HG03066 (cell line): Measurements from ENCODE around the gene FAAH.

Source experiments
- ATAC-seq: cut with Tn5 transposase; IDR thresholded peaks from one replicate; pipeline ENCODE4 v1.9.1; 2021; ENCODE audit warnings: low read depth; ENCODE audit not compliant: unreplicated experiment

The FAAH gene

DNA sequence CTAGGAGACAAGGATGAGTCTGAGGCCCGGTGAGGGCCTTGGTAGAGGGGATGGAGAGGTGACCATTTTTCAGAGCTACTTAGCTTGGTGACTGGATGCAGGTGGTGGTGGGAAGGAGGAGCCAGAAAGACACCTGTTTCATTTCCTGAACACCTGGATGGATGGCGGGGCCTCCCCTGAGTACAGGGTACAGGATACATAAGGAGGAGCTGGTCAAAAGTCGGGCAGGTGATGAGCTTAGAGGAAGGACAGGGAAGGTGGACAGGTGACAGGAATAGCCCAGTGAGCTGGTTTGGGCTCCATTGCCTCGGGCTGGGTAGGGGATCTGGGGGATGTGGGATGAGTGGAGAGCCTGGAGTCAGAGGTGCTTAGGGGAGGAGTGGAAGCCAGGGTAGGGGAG lies 6.3 kb downstream of the FAAH start:
- no peak for ATAC-seq

DNA sequence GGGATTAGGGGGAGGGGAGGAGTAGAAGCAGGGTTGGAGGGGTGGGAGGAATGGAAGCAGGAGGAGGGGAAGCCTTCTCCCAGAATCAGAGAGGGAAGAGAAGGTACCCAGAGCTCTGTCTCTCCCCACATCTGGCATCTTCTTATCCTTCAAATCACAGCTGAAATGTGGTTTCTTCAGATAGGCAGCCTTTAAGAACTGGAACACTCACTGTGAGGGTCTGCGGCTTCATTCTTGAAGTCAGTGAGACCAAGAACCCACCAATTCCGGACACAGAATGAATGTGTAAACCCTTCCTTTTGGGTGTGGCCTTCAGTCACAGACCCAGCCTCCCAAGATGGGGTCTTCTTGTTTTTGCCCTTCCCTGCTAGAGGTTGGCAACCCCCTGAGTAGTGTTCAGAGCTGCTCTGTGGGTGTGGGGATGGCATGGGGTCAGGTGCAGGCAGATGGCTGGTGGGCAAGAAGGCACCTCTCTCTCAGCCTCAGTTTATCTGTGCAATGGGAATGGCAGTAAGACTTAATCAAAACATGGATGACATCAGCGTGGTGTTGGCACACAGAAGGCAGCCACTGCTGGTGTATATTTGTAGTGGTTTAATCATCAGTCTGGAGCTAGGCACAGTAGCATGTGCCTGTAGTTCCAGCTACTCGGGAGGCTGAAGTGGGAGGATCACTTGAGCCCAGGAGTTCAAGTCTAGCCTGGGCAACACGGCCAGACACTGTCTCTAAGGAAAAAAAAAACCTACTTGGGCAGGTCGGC lies 7.2 kb downstream of the FAAH start:
- ATAC-seq, result no peak

DNA sequence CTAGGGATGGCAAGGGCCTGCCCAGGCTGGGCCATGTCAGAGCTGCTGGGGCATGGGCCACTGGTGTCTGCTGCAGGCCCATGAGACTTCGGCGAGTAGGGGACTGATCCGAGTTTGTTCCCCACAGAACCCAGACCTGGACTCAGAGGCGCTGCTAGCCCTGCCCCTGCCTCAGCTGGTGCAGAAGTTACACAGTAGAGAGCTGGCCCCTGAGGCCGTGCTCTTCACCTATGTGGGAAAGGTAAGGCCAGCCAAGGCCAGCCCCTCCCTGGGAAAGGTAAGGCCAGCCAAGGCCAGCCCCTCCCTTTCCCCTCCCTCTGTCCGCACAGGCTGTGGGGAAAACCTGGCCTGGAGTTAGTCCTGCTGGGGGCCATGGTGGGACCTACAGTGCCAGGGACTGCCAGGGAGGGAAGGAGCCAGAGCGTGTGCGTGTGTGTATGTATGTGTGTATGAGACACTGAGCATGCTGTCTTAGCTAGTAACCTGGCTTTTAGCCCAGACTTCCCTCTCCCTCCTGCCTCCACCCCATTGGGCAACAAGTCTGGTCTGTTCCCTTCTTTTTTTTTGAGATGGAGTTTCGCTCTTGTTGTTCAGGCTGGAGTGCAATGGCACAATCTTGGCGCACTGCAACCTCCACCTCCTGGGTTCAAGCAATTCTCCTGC lies 8.0 kb downstream of the FAAH start:
- ATAC-seq, result no peak

DNA sequence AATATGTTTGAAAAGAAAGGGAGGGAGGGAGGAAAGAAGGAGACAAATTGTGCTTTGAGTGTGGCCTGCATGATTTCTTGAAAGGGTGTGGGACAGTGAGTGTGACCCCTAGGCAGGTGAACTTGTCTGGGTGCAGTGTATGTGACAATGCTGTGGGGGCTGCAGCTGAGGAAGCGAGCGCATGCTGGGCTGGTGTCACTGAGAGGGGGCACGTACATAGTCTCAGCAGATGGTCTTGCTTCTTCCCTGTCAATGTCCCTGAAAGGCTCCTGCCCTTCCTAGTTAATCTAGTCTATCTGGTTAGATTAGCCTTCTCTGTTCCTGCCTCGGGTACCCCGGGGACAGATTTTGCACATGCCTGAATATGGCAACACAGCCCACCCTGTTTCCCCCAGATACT lies 9.8 kb downstream of the FAAH start:
- ATAC-seq, result no peak

DNA sequence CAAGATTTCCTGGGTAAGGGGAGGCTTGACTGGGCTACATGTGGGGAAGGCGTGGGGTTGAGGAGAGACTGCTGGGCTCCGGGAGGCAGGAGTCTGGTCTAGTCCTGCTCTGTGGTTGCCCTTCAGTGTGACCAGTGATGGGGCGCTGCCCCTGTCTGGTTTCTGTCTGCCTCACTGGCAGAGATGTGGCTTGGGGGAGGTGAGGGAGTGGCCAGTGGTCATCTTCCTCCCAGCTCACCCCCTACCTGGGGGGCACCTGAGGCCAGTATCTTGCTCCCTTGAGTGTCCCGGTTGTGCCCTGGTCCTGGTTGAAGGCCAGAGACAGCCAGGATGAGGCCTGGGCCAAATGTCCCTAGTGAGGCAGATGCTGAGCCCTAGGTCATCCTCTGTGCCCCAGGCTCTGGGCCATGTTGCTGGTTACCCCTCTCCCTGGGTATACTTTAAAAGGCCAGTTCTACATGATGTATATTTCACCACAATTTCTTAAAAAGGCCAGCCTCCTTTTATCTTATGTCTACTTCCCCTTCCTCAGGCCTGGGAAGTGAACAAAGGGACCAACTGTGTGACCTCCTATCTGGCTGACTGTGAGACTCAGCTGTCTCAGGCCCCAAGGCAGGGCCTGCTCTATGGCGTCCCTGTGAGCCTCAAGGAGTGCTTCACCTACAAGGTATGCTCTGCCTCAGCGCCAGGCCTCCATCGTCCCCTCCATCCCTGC lies 10.5 kb downstream of the FAAH start:
- no peak for ATAC-seq

DNA sequence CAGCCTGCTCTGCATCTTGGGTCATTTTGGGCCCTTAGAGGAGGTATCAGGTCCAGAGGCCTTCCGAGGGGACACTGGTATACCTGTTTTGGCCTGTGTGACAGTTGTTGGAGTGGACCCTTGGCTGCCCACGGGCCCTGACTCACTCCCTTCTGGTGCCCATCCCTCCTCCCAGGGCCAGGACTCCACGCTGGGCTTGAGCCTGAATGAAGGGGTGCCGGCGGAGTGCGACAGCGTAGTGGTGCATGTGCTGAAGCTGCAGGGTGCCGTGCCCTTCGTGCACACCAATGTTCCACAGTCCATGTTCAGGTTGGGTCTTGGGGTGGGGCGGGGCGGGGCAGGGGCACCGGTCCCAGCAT lies 11.1 kb downstream of the FAAH start:
- ATAC-seq, result no peak

DNA sequence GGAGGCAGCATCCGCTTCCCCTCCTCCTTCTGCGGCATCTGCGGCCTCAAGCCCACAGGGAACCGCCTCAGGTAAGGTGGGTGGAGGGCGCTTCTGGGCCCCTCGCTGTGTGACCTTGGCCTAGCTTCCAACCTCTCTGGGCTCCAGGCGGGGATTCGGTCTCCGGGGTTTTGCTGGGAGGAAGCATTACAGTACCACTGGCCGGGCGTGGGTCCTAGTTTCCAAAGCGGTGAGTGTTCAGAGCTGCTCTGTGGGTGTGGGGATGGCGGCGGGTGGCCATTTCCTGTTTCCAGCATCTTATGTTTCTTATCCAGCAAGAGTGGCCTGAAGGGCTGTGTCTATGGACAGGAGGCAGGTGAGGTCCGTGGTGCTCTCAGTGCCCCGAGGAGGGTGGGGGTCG lies 11.6 kb downstream of the FAAH start:
- no peak for ATAC-seq

DNA sequence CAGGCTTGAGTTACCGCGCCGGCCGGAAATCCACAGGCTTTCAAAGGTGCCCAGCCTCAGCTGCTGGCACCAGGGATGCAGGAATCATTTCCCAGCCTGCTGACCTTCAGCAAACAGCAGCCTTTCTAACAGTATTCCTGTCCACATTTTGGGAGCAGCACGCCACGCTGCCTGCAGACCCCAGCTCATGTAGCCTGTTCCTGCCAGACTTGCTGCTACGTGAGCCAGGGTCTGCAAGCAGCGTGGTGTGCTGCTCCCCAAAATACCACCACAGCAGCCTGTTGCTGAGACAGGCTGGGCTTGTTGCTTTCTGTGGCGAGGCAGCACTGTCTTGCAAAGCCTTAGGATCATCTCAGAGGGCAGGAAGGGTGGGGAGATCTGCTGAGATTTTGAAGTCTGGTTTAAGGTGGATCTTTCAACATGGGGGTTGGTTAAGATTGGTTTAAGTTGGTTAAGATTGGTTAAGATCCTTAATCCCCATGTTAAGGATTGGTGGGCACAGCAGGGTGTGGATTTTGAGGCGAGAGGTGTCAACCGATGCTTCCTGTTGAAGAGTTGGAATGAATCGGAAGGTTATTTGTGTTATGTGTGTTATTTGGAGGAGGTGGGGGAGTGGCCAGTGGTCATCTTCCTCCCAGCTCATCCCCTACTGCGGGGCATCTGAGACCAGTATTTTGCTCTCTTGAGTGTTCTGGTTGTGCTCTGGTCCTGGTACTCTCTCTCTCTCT lies 12.9 kb downstream of the FAAH start:
- no peak for ATAC-seq

DNA sequence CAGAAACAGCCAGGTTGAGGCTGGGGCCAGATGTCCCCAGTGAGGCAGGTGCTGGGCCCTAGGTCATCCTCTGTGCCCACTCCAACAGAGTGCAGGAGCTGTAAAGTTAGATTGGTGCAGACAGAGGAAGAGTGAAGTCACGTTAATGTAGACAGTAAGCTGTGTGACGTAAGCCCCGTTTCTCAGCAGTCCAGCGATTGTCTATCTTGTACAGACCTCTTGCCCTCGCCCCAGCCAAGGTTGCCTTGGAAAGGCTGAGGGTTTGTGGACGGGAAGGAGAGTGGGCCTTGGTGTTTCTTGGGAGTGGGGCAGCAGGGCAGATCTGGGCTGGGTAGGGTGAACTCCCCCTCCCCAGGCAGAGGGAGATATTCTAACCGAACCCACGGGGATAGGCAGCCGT lies 13.5 kb downstream of the FAAH start:
- no peak for ATAC-seq

DNA sequence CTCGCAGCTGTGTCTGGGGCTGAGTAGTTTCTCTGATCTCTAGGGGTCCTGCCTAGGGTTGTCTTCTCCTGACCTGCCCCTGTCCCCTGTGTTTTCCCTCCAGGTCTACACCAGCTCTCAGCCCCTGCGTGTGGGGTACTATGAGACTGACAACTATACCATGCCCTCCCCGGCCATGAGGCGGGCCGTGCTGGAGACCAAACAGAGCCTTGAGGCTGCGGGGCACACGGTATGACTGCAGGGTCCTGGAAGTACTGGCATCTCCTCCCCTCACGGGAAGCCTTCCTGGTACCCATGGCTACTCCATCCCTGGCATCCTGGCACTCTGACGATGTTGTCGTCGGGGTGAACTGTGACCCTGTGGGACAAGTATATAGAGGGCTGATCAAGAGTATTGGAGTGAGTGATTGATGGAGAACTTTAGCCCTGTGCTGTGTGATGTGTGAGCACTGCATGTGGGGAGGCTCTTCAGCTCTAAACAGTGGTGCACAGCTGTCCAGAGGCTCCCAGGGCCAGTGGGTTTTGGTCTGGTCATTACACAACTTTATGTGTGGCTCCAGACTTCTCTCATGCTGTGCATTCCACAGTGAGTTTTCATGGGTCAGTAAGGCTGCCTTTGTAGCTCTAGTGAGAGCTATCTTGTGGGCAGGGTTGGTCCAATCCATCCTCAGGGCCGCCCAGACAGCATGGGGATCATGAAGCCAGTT lies 14.4 kb downstream of the FAAH start:
- ATAC-seq, result no peak

DNA sequence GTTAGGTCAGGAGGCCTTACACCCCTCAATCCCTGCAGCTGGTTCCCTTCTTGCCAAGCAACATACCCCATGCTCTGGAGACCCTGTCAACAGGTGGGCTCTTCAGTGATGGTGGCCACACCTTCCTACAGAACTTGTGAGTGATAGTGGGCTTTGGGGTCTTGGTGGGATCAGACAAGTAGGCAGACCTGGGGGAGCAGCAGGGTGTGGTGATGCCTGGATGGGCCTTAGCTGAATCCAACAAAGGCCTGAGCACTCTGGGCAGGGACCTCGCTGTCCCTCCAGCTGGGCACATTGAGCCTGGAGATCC lies 14.9 kb downstream of the FAAH start:
- ATAC-seq, result no peak

DNA sequence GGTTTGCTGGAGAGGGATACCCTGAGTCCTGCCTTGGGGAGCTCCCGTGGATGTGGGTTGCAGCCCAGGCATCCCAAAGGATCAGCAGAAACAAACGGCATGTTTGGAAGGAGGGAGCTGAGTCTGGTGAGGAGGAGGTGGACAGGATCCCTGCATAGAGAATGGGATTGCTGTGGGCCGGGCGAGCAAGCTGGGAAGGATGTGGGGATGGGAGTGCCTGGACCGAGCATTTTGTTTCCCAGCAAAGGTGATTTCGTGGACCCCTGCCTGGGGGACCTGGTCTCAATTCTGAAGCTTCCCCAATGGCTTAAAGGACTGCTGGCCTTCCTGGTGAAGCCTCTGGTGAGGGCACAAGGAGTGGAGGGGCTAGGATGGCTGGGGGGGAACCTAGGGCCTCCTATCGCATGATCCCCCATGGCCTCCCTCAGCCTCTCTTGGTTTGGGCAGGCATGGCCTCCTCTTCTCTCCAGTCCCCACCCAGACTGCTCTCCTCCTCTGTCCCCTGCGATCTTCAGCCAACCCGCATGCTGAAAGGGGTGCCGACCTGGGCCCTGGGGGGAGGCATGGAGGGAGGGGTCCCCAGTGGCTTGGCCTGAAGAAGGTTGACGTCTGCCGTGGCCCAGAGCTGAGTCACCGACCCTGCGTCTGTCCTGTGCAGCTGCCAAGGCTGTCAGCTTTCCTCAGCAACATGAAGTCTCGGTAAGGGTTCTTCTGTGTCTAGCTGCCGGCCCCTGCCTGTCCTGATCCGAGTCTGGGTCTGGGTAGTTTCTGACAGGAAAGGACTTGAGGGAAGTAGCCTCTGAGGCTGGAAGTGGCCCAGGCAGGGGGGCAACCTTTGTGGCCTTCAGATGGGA lies 16.3 kb downstream of the FAAH start:
- ATAC-seq, result no peak

DNA sequence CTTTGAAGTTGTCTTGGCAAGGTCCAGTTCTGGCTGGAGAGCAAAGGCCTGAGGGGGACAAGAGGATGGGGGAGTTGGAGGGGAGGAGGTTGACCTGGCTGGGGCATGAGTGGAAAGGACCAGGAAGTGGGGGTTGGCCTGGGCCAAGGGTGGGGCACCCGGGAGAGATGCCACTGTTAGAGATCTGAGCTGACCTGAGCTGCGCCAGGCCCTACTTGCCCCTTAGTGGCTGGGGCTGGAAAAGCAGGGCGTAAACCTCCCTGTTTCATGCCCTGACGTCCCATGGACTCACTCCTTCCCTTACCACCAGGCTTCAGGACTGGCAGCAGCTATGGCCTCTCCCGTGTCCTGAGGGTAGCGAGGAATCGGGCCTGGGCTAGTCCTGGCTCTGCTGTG lies 16.9 kb downstream of the FAAH start:
- ATAC-seq, result no peak

DNA sequence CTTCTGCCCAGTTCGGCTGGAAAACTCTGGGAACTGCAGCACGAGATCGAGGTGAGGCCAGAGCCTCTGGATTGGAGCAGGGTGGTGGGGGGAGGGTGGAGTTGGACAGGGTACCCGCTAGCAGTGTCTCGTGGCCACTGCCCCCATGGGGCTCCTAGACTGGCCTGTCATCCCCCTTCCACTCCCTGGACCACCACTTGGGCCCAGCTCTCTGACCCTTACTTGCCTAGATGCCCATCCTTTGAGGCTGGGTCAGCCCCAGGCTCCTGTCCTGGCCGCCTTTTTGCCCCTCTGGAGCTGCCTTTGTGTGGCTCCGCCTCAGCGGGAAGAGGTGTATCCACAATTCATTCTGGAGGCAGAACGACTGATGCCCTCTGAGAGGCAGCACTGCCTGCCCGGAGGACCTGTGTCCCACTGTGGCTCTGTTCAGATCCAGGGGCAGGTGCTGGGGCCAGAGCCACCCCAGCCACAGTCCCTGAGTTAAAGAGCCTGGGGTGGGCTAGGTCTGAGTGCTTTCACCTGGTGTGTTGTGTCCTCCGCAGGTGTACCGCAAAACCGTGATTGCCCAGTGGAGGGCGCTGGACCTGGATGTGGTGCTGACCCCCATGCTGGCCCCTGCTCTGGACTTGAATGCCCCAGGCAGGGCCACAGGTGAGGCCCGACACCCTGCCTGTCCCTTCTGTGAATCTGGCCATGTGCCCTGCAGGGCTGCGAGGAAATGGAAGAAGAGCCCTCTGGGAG lies 17.7 kb downstream of the FAAH start:
- ATAC-seq, result no peak

DNA sequence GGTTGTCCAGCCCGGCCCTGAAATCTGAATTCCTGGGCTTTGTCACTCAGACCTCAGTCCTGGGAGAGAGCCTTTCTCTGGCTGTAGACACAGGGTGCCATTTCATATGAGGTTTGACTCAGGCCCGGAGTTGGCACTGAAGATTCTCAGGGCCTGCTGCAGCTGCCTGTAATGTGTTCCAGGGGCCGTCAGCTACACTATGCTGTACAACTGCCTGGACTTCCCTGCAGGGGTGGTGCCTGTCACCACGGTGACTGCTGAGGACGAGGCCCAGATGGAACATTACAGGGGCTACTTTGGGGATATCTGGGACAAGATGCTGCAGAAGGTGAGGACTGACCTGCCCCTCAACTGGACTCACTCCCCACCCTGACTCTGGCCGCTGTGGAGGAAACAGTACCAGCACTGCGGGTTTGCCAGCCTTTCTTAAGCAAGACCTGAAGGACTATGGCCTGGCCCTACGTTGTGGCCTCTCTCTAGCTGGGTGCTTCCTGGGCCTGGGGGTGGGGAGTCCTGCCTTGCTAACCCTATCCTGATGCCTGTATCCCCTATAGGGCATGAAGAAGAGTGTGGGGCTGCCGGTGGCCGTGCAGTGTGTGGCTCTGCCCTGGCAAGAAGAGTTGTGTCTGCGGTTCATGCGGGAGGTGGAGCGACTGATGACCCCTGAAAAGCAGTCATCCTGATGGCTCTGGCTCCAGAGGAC lies 18.9 kb downstream of the FAAH start:
- no peak for ATAC-seq

DNA sequence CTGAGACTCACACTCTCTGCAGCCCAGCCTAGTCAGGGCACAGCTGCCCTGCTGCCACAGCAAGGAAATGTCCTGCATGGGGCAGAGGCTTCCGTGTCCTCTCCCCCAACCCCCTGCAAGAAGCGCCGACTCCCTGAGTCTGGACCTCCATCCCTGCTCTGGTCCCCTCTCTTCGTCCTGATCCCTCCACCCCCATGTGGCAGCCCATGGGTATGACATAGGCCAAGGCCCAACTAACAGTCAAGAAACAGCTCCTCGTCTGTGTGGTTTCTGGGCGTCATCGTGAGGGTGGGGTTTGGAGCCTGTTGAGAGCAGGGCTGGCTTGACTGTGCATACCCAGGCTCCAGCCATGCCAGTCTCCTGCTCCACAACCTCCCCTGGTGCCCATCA lies 19.5 kb downstream of the FAAH start:
- ATAC-seq, result no peak

DNA sequence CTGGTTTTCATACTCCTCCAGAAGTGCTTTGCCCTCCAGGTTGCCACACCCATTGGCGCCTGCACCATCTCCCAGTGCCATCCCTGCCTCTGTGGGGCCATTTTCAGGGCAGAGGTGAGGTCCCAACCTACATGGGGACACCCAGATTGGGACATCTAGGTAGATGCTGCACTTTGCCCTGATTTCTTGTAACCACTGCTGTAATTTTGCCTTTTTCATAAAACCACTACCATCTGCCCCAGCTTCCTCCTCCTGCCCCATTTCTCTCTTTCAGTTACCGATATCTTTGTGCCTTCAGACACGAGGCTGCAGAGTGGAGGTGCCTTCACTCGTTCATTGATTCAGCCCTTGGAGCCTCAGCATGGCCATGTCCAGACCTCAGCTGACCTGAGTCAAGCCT lies 21.4 kb downstream of the FAAH start:
- no peak for ATAC-seq

DNA sequence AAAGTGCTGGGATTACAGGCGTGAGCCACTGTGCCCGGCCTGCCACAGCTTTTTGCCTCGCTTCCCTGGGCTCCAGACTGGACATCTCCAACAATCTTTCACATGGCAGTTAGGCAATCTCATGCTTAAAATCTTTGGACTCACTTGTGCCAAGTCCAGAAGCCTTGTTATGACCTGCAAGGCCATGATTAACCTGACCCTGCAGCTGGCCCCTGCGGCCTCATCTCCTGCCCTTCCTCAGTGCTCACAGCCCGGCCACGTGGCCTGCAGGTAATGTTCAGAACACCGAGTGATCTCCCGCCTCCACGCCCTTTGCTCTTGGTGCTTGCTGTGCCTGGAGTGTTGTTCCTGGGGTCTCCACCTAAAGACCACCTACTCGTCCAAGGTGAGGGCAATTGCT lies 24.9 kb downstream of the FAAH start:
- ATAC-seq, result no peak

DNA sequence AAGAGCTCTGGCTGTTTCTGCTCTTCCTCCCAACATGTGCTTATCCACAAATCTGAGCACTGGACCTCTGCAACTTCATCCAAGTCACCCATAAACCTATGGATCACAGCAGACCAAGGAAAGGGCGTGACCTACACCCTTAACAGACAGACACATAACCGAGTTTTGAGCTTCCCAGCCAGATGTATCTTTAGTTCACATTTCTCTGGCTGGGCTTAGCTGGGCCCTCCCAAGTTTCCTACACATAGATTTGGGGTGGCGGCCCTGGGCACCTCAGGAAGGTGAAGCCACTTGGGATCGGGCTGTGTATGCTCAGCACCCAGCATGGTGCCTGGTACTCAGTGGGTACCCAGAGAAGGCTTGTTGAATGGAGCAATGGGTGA lies 26.4 kb downstream of the FAAH start:
- ATAC-seq, result no peak
